ENCODE results near the gene NRIP1.

GRCh38 chr21:15003463-15004135, 61.2 kb downstream of the NRIP1 start:
- TF ChIP-seq RCOR1 (IDR thresholded peaks at IDR 0.05; ENCODE audit: borderline replicate concordance in 1 of 2, low read depth in 2 of 2, low read length in 2 of 2) (no peak), MXI1 (IDR thresholded peaks at IDR 0.05; ENCODE audit: low read depth, low read length) (no peak)

Measured in K562 (cell line).